NB4 (cell line): ENCODE data around the gene NRIP1.

ENCODE experiments used
- DNase-seq: peaks from one replicate; pipeline ENCODE4 v3.0.0; 2010; ENCODE audit warnings: low read depth
- H3K4me3 ChIP-seq: one replicate; pipeline ENCODE4 v1.5.1; 2011; ENCODE audit warnings: mild to moderate bottlenecking, low read depth, low read length, moderate library complexity
- CTCF ChIP-seq: IDR thresholded peaks from one replicate; pipeline ENCODE4 v1.5.1; 2012; ENCODE audit warnings: low read depth, low read length
- MAX ChIP-seq: IDR thresholded peaks from 2 replicates; pipeline ENCODE4 v1.6.1; 2011; ENCODE audit warnings: low read depth, low read length
- MYC ChIP-seq: IDR thresholded peaks from 2 replicates; pipeline ENCODE4 v1.6.1; 2011; ENCODE audit warnings: low read depth, low read length
- POLR2A ChIP-seq: IDR thresholded peaks from 2 replicates; pipeline ENCODE4 v1.6.1; 2011; ENCODE audit warnings: mild to moderate bottlenecking; ENCODE audit not compliant: insufficient read length; ENCODE audit errors: extremely low read depth

The NRIP1 gene

GRCh38 chr21:15039607-15040299 lies 25.0 kb downstream of the NRIP1 start:
- no peak for DNase-seq
- no peak overlapping the region for H3K4me3 ChIP-seq
- no peak for TF ChIP-seq MYC
- no peak for TF ChIP-seq CTCF
- TF ChIP-seq MAX = no peak
- no peak for TF ChIP-seq POLR2A

GRCh38 chr21:15037900-15038293 lies 26.9 kb downstream of the NRIP1 start:
- DNase-seq = no peak
- no peak overlapping the region for H3K4me3 ChIP-seq
- no peak for TF ChIP-seq POLR2A
- no peak for TF ChIP-seq CTCF
- TF ChIP-seq MYC = no peak
- no peak for TF ChIP-seq MAX

- H3K4me3 ChIP-seq = no peak overlapping the region
- no peak for DNase-seq
- TF ChIP-seq CTCF (no peak), MYC (no peak), MAX (no peak), POLR2A (no peak)
Measured at GRCh38 chr21:15037095-15037899, 27.5 kb downstream of the NRIP1 start.

GRCh38 chr21:15036189-15036588 lies 28.6 kb downstream of the NRIP1 start:
- no peak overlapping the region for H3K4me3 ChIP-seq
- TF ChIP-seq CTCF = no peak
- TF ChIP-seq POLR2A = no peak
- TF ChIP-seq MYC = no peak
- no peak for TF ChIP-seq MAX
- DNase-seq = no peak

- no peak overlapping the region for H3K4me3 ChIP-seq
- no peak for DNase-seq
- TF ChIP-seq MYC (no peak), CTCF (no peak), POLR2A (no peak), MAX (no peak)
Measured at GRCh38 chr21:15034126-15034853, 30.5 kb downstream of the NRIP1 start.
